HCT116 (cell line): ENCODE measurements around the gene NNT. TPM values are rescaled to one million over a fixed set of nuclear protein-coding genes. Genes with fewer than 3 reads are reported as not detected.

Experiments
- ATAC-seq: fragments of 200-7000 bp; cut with Tn5 transposase; 2 replicates; pipeline ENCODE4 v1.9.1; 2020; ENCODE audit warnings: mild to moderate bottlenecking, moderate library complexity
- BruUV-seq: library from RNA; stranded (reverse); fragments of 400-500 nt; replicated peaks from 2 replicates; lab custom pipeline; 2021; lab: Mats Ljungman, UMichigan
- CTCF ChIA-PET: fragments of 300-600 bp; sonication (Branson Sonifier 250); formaldehyde crosslinking; loops from one replicate; lab custom pipeline; 2021; ENCODE audit warnings: antibody characterized with exemption; lab: Charles Lee
- POLR2A ChIA-PET: fragments of 300-600, 350-600 bp; sonication (Branson Sonifier 250); formaldehyde crosslinking; loops from one replicate; lab custom pipeline; 2021; ENCODE audit warnings: antibody characterized with exemption; lab: Charles Lee
- RAD21 ChIA-PET, 2 experiments: fragments of 300-600 bp; sonication (Branson Sonifier 250); formaldehyde crosslinking; loops; one replicate each; lab custom pipeline; 2023; ENCODE audit warnings: low total read pairs in 2 of 2; ENCODE audit not compliant: uncharacterized antibody in 2 of 2, unreplicated experiment in 2 of 2, low non-redundant PET in 1 of 2; lab: Charles Lee
- DNase-seq: peaks from one replicate; pipeline ENCODE4 v3.0.0-alpha.2; 2010; ENCODE audit warnings: low read depth, low spot score
- H2AFZ ChIP-seq: fragments of 200-600 bp; shearing (Covaris generic), sonication (generic); 2 replicates; pipeline ENCODE4 v1.6.1; 2017; ENCODE audit warnings: low read depth, mixed run types, mixed read lengths, antibody characterized with exemption, low read length; ENCODE audit not compliant: poor library complexity, severe bottlenecking
- H3K27ac ChIP-seq: 2 replicates; pipeline ENCODE4 v1.5.1; 2012; ENCODE audit warnings: low read depth, low read length
- H3K27me3 ChIP-seq: fragments of 200-600 bp; sonication (generic); 2 replicates; pipeline ENCODE4 v1.6.1; 2016; ENCODE audit warnings: mixed run types, low read length, mixed read lengths; ENCODE audit not compliant: insufficient read depth
- H3K36me3 ChIP-seq, 2 experiments: fragments of 200-500 bp in 1 of 2; fragments of 200-600 bp in 1 of 2; sonication (Bioruptor generic) in 1 of 2; sonication (generic) in 1 of 2; 2 replicates each; pipeline versions ENCODE4 v1.5.1 to v1.6.1; 2014 to 2016; ENCODE audit warnings: low read length in 2 of 2, inconsistent platforms in 1 of 2, mixed read lengths in 1 of 2, mixed run types in 1 of 2; ENCODE audit not compliant: insufficient read depth in 2 of 2, control insufficient read depth in 1 of 2
- H3K4me1 ChIP-seq, 2 experiments: fragments of 200-600 bp in 1 of 2; sonication (generic) in 1 of 2; 2 replicates each; pipeline versions ENCODE4 v1.5.1 to v1.6.1; 2012 to 2017; ENCODE audit warnings: low read length in 2 of 2, inconsistent platforms in 1 of 2, mild to moderate bottlenecking in 1 of 2, mixed read lengths in 1 of 2, mixed run types in 1 of 2, moderate library complexity in 1 of 2; ENCODE audit not compliant: insufficient read depth in 2 of 2, control insufficient read depth in 1 of 2
- H3K4me2 ChIP-seq: fragments of 200-600 bp; sonication (generic); 2 replicates; pipeline ENCODE4 v1.6.1; 2017; ENCODE audit warnings: mixed run types, low read length, mixed read lengths
- H3K4me3 ChIP-seq, 2 experiments: fragments of 200-600 bp in 1 of 2; sonication (generic) in 1 of 2; replicated peaks in 1 of 2; 2 replicates each; pipeline ENCODE4 v1.5.1; 2011 to 2016; ENCODE audit warnings: low read length in 2 of 2, control low read depth in 1 of 2, low read depth in 1 of 2, mild to moderate bottlenecking in 1 of 2, mixed read lengths in 1 of 2, mixed run types in 1 of 2
- H3K79me2 ChIP-seq: fragments of 200-600 bp; sonication (generic); 2 replicates; pipeline ENCODE4 v1.6.1; 2017; ENCODE audit warnings: mild to moderate bottlenecking, mixed run types, low read length, moderate library complexity, mixed read lengths; ENCODE audit not compliant: insufficient read depth
- H3K9ac ChIP-seq: fragments of 200-600 bp; sonication (generic); 2 replicates; pipeline ENCODE4 v1.6.1; 2016; ENCODE audit warnings: low read length, mixed read lengths
- H3K9me2 ChIP-seq: fragments of 200-600 bp; sonication (generic), shearing (Covaris generic); 2 replicates; pipeline ENCODE4 v1.6.1; 2017; ENCODE audit warnings: mixed run types, mild to moderate bottlenecking, moderate library complexity; ENCODE audit not compliant: insufficient read depth
- H3K9me3 ChIP-seq, 2 experiments: fragments of 200-500 bp in 1 of 2; fragments of 200-600 bp in 1 of 2; sonication (Bioruptor generic) in 1 of 2; sonication (generic) in 1 of 2; 2 replicates each; pipeline ENCODE4 v1.6.1; 2014 to 2017; ENCODE audit warnings: low read length in 2 of 2, mixed read lengths in 2 of 2, inconsistent platforms in 1 of 2, low read depth in 1 of 2, mild to moderate bottlenecking in 1 of 2, mixed run types in 1 of 2, moderate library complexity in 1 of 2; ENCODE audit not compliant: control insufficient read depth in 1 of 2, insufficient read depth in 1 of 2
- H4K20me1 ChIP-seq: fragments of 200-600 bp; sonication (generic), shearing (Covaris generic); 2 replicates; pipeline ENCODE4 v1.6.1; 2017; ENCODE audit warnings: mixed run types, mild to moderate bottlenecking, moderate library complexity; ENCODE audit not compliant: insufficient read depth
- ATF3 ChIP-seq: IDR thresholded peaks from 2 replicates; pipeline ENCODE4 v1.6.1; 2012
- CBX3 ChIP-seq: IDR thresholded peaks from 2 replicates; pipeline ENCODE4 v1.6.1; 2012; ENCODE audit warnings: low read depth
- CEBPB ChIP-seq: IDR thresholded peaks from 2 replicates; pipeline ENCODE4 v1.6.1; 2012; ENCODE audit warnings: low read depth
- EGR1 ChIP-seq: IDR thresholded peaks from 2 replicates; pipeline ENCODE4 v1.6.1; 2012; ENCODE audit warnings: low read depth
- ELF1 ChIP-seq: IDR thresholded peaks from 2 replicates; pipeline ENCODE4 v1.6.1; 2012; ENCODE audit warnings: low read depth, borderline replicate concordance
- FOSL1 ChIP-seq: IDR thresholded peaks from 2 replicates; pipeline ENCODE4 v1.6.1; 2012; ENCODE audit warnings: low read depth
- JUND ChIP-seq: IDR thresholded peaks from 2 replicates; pipeline ENCODE4 v1.6.1; 2012
- RAD21 ChIP-seq: IDR thresholded peaks from 2 replicates; pipeline ENCODE4 v1.6.1; 2012; ENCODE audit warnings: low read depth, mild to moderate bottlenecking
- REST ChIP-seq: IDR thresholded peaks from 2 replicates; pipeline ENCODE4 v1.6.1; 2012; ENCODE audit warnings: low read depth
- SIN3A ChIP-seq: IDR thresholded peaks from 2 replicates; pipeline ENCODE4 v1.6.1; 2012; ENCODE audit warnings: low read depth
- YY1 ChIP-seq: IDR thresholded peaks from 2 replicates; pipeline ENCODE4 v1.6.1; 2011; ENCODE audit warnings: low read length, low read depth, moderate library complexity, mild to moderate bottlenecking; ENCODE audit not compliant: insufficient replicate concordance; ENCODE audit errors: extremely low read depth
- ZNF274 ChIP-seq: fragments of 200-500 bp; sonication (Bioruptor generic); IDR thresholded peaks from 2 replicates; pipeline ENCODE4 v1.6.1; 2014; ENCODE audit warnings: mild to moderate bottlenecking, low read depth, low read length, inconsistent platforms
- intact Hi-C: fragments of 100-400 bp; cut with micrococcal nuclease; formaldehyde crosslinking; loops from 2 replicates; pipeline ENCODE4 v1.10.0; 2022
- total RNA-seq: library from RNA; stranded (reverse); gene quantifications from one replicate; pipeline ENCODE4 v1.2.1, GENCODE V29; 2021; ENCODE audit not compliant: unreplicated experiment

NNT gene
- total RNA-seq, 1 experiment from 2014 or later: 0.32 TPM

GRCh38 chr5:43570450-43571158 is 32.4 kb upstream of the NNT start:
- DNase-seq (no peak), ATAC-seq (no peak)
- Histone ChIP-seq H3K4me3 (no peak overlapping the region), H3K27ac (no peak overlapping the region), H3K9ac (no peak overlapping the region), H3K27me3 (no peaks in the 10 kb centered on the region), H2AFZ (no peak overlapping the region), H3K9me2 (no peaks in the 10 kb centered on the region), H3K4me2 (no peak overlapping the region), H3K4me1 (0 out of 4 replicates have a peak, but pooled peaks cover 0 to 2% of the 10 kb centered on the region in 2 experiments), H3K36me3 (no peaks in the 10 kb centered on the region), H3K9me3 (no peaks in the 10 kb centered on the region), H4K20me1 (no peaks in the 10 kb centered on the region), H3K79me2 (no peaks in the 10 kb centered on the region)
- intact Hi-C loops: no loop called here
- ChIA-PET RAD21 (no interaction called here), POLR2A (no interaction called here), CTCF (no interaction called here)
- no TSS peak for BruUV-seq
- TF ChIP-seq FOSL1 (no peak), CBX3 (no peak), JUND (no peak), EGR1 (no peak), ATF3 (no peak), REST (no peak), YY1 (no peak), ELF1 (no peak), CEBPB (no peak), RAD21 (no peak), ZNF274 (no peak), SIN3A (no peak)
